ENCODE data around the gene PDLIM5.

- no peak for TF ChIP-seq ZNF8 (CRISPR knock-in tag; IDR thresholded peaks at IDR 0.05)
- TF ChIP-seq ZC3H10 (CRISPR knock-in tag; IDR thresholded peaks at IDR 0.05): no peak
- no peak for TF ChIP-seq PPARA (CRISPR knock-in tag; IDR thresholded peaks at IDR 0.05; ENCODE audit: borderline replicate concordance)
- TF ChIP-seq TOX (CRISPR knock-in tag; IDR thresholded peaks at IDR 0.05; ENCODE audit: borderline replicate concordance): no peak
- no peak for TF ChIP-seq ARNTL (CRISPR knock-in tag; IDR thresholded peaks at IDR 0.05; ENCODE audit: borderline replicate concordance, low read depth)
- no peak for TF ChIP-seq ZFP30 (CRISPR knock-in tag; IDR thresholded peaks at IDR 0.05)
- no peak for TF ChIP-seq ESRRG (CRISPR knock-in tag; IDR thresholded peaks at IDR 0.05)
- TF ChIP-seq BACH2 (CRISPR knock-in tag; IDR thresholded peaks at IDR 0.05; ENCODE audit: borderline replicate concordance): no peak
- TF ChIP-seq, protein P1, sequence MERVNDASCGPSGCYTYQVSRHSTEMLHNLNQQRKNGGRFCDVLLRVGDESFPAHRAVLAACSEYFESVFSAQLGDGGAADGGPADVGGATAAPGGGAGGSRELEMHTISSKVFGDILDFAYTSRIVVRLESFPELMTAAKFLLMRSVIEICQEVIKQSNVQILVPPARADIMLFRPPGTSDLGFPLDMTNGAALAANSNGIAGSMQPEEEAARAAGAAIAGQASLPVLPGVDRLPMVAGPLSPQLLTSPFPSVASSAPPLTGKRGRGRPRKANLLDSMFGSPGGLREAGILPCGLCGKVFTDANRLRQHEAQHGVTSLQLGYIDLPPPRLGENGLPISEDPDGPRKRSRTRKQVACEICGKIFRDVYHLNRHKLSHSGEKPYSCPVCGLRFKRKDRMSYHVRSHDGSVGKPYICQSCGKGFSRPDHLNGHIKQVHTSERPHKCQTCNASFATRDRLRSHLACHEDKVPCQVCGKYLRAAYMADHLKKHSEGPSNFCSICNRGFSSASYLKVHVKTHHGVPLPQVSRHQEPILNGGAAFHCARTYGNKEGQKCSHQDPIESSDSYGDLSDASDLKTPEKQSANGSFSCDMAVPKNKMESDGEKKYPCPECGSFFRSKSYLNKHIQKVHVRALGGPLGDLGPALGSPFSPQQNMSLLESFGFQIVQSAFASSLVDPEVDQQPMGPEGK (CRISPR knock-in tag; IDR thresholded peaks at IDR 0.05; ENCODE audit: borderline replicate concordance): no peak
Observed at GRCh38 chr4:94434505-94434904, 17.2 kb upstream of the PDLIM5 start.

Data from SK-N-SH treated with all-trans-retinoic acid at 6 μM for 48 hours (cell line).